GM23338 (cell line): ENCODE measurements around the gene ST8SIA4. TPM values are rescaled to one million over a fixed set of nuclear protein-coding genes. Genes with fewer than 3 reads are reported as not detected.

ENCODE experiments used
- ATAC-seq: fragments of 200-7000 bp; cut with Tn5 transposase; 3 replicates; pipeline ENCODE4 v1.9.1; 2020
- DNase-seq: peaks from one replicate; pipeline ENCODE4 v3.0.0-alpha.2; 2015; ENCODE audit warnings: low spot score
- H2AFZ ChIP-seq: fragments of 200-600 bp; sonication (generic); 2 replicates; pipeline ENCODE4 v1.8.0; 2016; ENCODE audit warnings: antibody characterized with exemption, mild to moderate bottlenecking, moderate library complexity
- H3F3A ChIP-seq: fragments of 200-600 bp; sonication (generic); replicated peaks from 2 replicates; pipeline ENCODE4 v1.8.0; 2017; ENCODE audit warnings: antibody characterized with exemption, mixed run types, low read depth
- H3K27ac ChIP-seq: fragments of 200-600 bp; sonication (generic); 2 replicates; pipeline ENCODE4 v1.6.1; 2016; ENCODE audit warnings: low read depth
- H3K27me3 ChIP-seq: fragments of 200-600 bp; sonication (generic); 2 replicates; pipeline ENCODE4 v1.8.0; 2016; ENCODE audit warnings: mild to moderate bottlenecking, mixed run types, moderate library complexity; ENCODE audit not compliant: insufficient read depth
- H3K36me3 ChIP-seq: fragments of 200-600 bp; sonication (generic); 2 replicates; pipeline ENCODE4 v1.8.0; 2016; ENCODE audit warnings: mild to moderate bottlenecking; ENCODE audit not compliant: insufficient read depth
- H3K4me1 ChIP-seq: fragments of 200-600 bp; sonication (generic); 2 replicates; pipeline ENCODE4 v1.8.0; 2016; ENCODE audit warnings: mild to moderate bottlenecking, moderate library complexity; ENCODE audit not compliant: insufficient read depth
- H3K4me2 ChIP-seq: fragments of 200-600 bp; sonication (generic); 2 replicates; pipeline ENCODE4 v1.7.1; 2017; ENCODE audit warnings: mixed run types
- H3K4me3 ChIP-seq: fragments of 200-600 bp; sonication (generic); 2 replicates; pipeline ENCODE4 v1.6.1; 2016; ENCODE audit warnings: mixed run types
- H3K79me2 ChIP-seq: fragments of 200-600 bp; sonication (generic); replicated peaks from 2 replicates; pipeline ENCODE4 v1.8.0; 2017; ENCODE audit warnings: mild to moderate bottlenecking; ENCODE audit not compliant: insufficient read depth
- H3K9me2 ChIP-seq: fragments of 200-600 bp; sonication (generic); 2 replicates; pipeline ENCODE4 v1.8.0; 2017; ENCODE audit not compliant: insufficient read depth
- H4K20me1 ChIP-seq: fragments of 200-600 bp; sonication (generic); replicated peaks from 2 replicates; pipeline ENCODE4 v1.8.0; 2017; ENCODE audit warnings: mild to moderate bottlenecking; ENCODE audit not compliant: insufficient read depth
- H3K27ac Mint-ChIP-seq: 2 replicates; pipeline ENCODE4 v1.8.0; 2020; ENCODE audit warnings: inconsistent platforms, mild to moderate bottlenecking, moderate library complexity, mixed read lengths
- H3K27me3 Mint-ChIP-seq: 3 replicates; pipeline ENCODE4 v1.8.0; 2022; ENCODE audit warnings: low read depth, mild to moderate bottlenecking, moderate library complexity, mixed read lengths, inconsistent platforms; ENCODE audit not compliant: insufficient read depth, poor library complexity
- H3K36me3 Mint-ChIP-seq: 3 replicates; pipeline ENCODE4 v1.8.0; 2021; ENCODE audit warnings: low read depth, mild to moderate bottlenecking, inconsistent platforms, moderate library complexity, mixed read lengths
- H3K4me1 Mint-ChIP-seq: 3 replicates; pipeline ENCODE4 v1.8.0; 2020; ENCODE audit warnings: mild to moderate bottlenecking, inconsistent platforms, mixed read lengths
- H3K4me3 Mint-ChIP-seq: 3 replicates; pipeline ENCODE4 v1.8.0; 2021; ENCODE audit warnings: moderate library complexity, mild to moderate bottlenecking, inconsistent platforms, mixed read lengths
- H3K9me3 Mint-ChIP-seq: 3 replicates; pipeline ENCODE4 v1.8.0; 2020; ENCODE audit warnings: moderate library complexity, mild to moderate bottlenecking, inconsistent platforms, mixed read lengths
- CREB1 ChIP-seq: fragments of 250-450 bp; sonication (Bioruptor Pico); IDR thresholded peaks from 2 replicates; pipeline ENCODE4 v1.5.0; 2020; ENCODE audit warnings: low read depth, mild to moderate bottlenecking, moderate library complexity
- CTCF ChIP-seq, 2 experiments: fragments of 200-600 bp in 1 of 2; sonication (generic) in 1 of 2; conservative IDR thresholded peaks; 2 replicates each; pipeline versions ENCODE4 v1.5.1 to v1.6.1; 2016 to 2017; ENCODE audit warnings: antibody characterized with exemption in 2 of 2, low read depth in 2 of 2, mild to moderate bottlenecking in 2 of 2, moderate library complexity in 1 of 2
- EZH2 ChIP-seq: fragments of 200-600 bp; sonication (generic); IDR thresholded peaks from one replicate; pipeline ENCODE4 v1.8.0; 2017; ENCODE audit warnings: antibody characterized with exemption, mild to moderate bottlenecking, low read depth; ENCODE audit not compliant: unreplicated experiment
- JUNB ChIP-seq: IDR thresholded peaks from one replicate; pipeline ENCODE4 v1.6.1; 2016; ENCODE audit warnings: antibody characterized with exemption; ENCODE audit not compliant: unreplicated experiment
- NANOG ChIP-seq: IDR thresholded peaks from 2 replicates; pipeline ENCODE4 v1.6.1; 2016; ENCODE audit warnings: antibody characterized with exemption, borderline replicate concordance
- POLR2AphosphoS5 ChIP-seq: IDR thresholded peaks from 2 replicates; pipeline ENCODE4 v1.6.1; 2016; ENCODE audit warnings: antibody characterized with exemption, low read depth
- ZNF114 ChIP-seq: fragments of 250-450 bp; sonication (Bioruptor Pico); IDR thresholded peaks from 2 replicates; pipeline ENCODE4 v1.5.0; 2020; ENCODE audit warnings: mild to moderate bottlenecking, moderate library complexity
- ZNF331 ChIP-seq: fragments of 250-450 bp; sonication (Bioruptor Pico); IDR thresholded peaks from 2 replicates; pipeline ENCODE4 v1.5.0; 2020; ENCODE audit warnings: low read depth, mild to moderate bottlenecking, moderate library complexity
- polyA plus RNA-seq: library from polyadenylated mRNA; unstranded; fragments of >200 nt; fragmentation: Nextera tagmentation; extraction: Ambion mirVana; gene quantifications from 2 replicates; pipeline ENCODE4 v1.2.1, GENCODE V29; 2016
- total RNA-seq: library from RNA; depleted of rRNA; stranded (reverse); fragments of >200 nt; shearing (Covaris generic); gene quantifications from 2 replicates; pipeline ENCODE4 v1.2.3, GENCODE V29; 2014
- TF ChIP-seq, protein P1 (sequence below): IDR thresholded peaks from one replicate; pipeline ENCODE4 v1.6.1; 2018; ENCODE audit warnings: antibody characterized with exemption; ENCODE audit not compliant: unreplicated experiment

Gene ST8SIA4
- total and polyA plus RNA-seq, 2 experiments from 2014 or later: 0.11 to 0.28 TPM

DNA sequence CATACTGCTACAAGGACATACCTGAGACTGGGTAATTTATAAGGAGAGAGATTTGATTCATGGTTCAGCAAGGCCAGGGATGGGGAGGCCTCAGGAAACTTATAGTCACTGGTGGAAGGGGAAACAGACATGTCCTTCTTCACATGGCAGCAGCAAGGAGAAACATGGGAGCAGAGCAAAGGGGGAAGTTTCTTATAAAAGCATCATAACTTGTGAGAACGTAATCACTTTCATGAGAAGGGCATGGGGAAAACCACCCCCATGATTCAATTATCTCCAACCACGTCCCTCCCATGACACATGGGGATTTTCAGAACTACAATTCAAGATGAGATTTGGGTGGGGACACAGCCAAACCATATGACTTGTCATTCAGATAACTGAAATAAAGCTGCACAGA, 100.9 kb downstream of the ST8SIA4 start (continued):
- no peak for TF ChIP-seq POLR2AphosphoS5
- no peak for TF ChIP-seq NANOG
- no peak for TF ChIP-seq ZNF114 (CRISPR knock-in tag)

DNA sequence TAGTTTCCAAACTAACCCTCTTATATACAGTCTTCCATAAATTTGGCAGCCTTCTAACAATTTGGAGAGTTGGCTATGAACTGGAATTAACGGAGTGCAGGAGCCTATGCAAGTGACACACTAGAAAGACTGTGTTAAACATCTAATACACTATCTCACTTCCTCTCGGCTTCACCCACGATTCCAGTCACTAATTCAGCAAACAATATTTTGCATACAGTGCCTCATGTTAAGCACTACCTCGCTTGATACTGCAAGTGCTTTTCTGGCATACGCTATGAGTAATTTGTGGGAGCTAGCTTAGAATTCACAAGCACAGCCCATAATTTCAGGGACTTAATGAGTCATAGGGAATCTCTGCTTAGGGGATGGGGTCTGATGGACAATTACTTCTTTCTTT, 102.5 kb downstream of the ST8SIA4 start:
- Histone ChIP-seq H3K4me3 (no peak overlapping the region), H3K79me2 (no peaks in the 10 kb centered on the region), H2AFZ (no peak overlapping the region), H3K36me3 (no peaks in the 10 kb centered on the region), H3K27me3 (no peaks in the 10 kb centered on the region), H3K4me1 (no peaks in the 10 kb centered on the region), H3K9me2 (0 out of 2 replicates have a peak, but pooled peaks cover 12% of the 10 kb centered on the region), H4K20me1 (no peaks in the 10 kb centered on the region), H3K4me2 (no peak overlapping the region), H3F3A (no peaks in the 10 kb centered on the region), H3K27ac (no peak overlapping the region)
- no peaks in the 10 kb centered on the region for H3K36me3 Mint-ChIP-seq
- no peak overlapping the region for H3K4me3 Mint-ChIP-seq
- no peak for TF ChIP-seq EZH2
- TF ChIP-seq, protein P1, sequence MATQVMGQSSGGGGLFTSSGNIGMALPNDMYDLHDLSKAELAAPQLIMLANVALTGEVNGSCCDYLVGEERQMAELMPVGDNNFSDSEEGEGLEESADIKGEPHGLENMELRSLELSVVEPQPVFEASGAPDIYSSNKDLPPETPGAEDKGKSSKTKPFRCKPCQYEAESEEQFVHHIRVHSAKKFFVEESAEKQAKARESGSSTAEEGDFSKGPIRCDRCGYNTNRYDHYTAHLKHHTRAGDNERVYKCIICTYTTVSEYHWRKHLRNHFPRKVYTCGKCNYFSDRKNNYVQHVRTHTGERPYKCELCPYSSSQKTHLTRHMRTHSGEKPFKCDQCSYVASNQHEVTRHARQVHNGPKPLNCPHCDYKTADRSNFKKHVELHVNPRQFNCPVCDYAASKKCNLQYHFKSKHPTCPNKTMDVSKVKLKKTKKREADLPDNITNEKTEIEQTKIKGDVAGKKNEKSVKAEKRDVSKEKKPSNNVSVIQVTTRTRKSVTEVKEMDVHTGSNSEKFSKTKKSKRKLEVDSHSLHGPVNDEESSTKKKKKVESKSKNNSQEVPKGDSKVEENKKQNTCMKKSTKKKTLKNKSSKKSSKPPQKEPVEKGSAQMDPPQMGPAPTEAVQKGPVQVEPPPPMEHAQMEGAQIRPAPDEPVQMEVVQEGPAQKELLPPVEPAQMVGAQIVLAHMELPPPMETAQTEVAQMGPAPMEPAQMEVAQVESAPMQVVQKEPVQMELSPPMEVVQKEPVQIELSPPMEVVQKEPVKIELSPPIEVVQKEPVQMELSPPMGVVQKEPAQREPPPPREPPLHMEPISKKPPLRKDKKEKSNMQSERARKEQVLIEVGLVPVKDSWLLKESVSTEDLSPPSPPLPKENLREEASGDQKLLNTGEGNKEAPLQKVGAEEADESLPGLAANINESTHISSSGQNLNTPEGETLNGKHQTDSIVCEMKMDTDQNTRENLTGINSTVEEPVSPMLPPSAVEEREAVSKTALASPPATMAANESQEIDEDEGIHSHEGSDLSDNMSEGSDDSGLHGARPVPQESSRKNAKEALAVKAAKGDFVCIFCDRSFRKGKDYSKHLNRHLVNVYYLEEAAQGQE: no peak
- no peak for TF ChIP-seq CTCF (conservative IDR thresholded peaks at IDR 0.05; ENCODE audit: low read depth in 2 of 2)
- no peak for TF ChIP-seq ZNF114 (CRISPR knock-in tag)
- TF ChIP-seq CREB1 (CRISPR knock-in tag): no peak
- no peak for TF ChIP-seq JUNB
- no peak for DNase-seq
- H3K27ac Mint-ChIP-seq: no peak overlapping the region
- no peaks in the 10 kb centered on the region for H3K27me3 Mint-ChIP-seq
- no peaks in the 10 kb centered on the region for H3K9me3 Mint-ChIP-seq
- H3K4me1 Mint-ChIP-seq: no peaks in the 10 kb centered on the region; the same call in 2 of the 3 replicates
- ATAC-seq: no peak

GRCh38 chr5:100799166-100799565, 103.9 kb downstream of the ST8SIA4 start:
- Mint-ChIP-seq H3K27me3 (no peaks in the 10 kb centered on the region), H3K27ac (no peak overlapping the region), H3K4me1 (no peaks in the 10 kb centered on the region; the same call in 2 of the 3 replicates), H3K36me3 (no peaks in the 10 kb centered on the region; the same call in 2 of the 3 replicates), H3K4me3 (no peak overlapping the region), H3K9me3 (peaks cover 7% of the 10 kb centered on the region; the same call in 2 of the 3 replicates)
- no peak for ATAC-seq
- Histone ChIP-seq H4K20me1 (no peaks in the 10 kb centered on the region), H2AFZ (no peak overlapping the region), H3K27ac (no peak overlapping the region), H3K79me2 (no peaks in the 10 kb centered on the region), H3K4me1 (no peaks in the 10 kb centered on the region), H3K36me3 (no peaks in the 10 kb centered on the region), H3K9me2 (0 out of 2 replicates have a peak, but pooled peaks cover 12% of the 10 kb centered on the region), H3F3A (no peaks in the 10 kb centered on the region), H3K4me2 (no peak overlapping the region), H3K27me3 (no peaks in the 10 kb centered on the region), H3K4me3 (no peak overlapping the region)
- no peak for DNase-seq
- TF ChIP-seq ZNF331 (CRISPR knock-in tag): no peak
- TF ChIP-seq, protein P1: no peak
